Keratinocyte (primary cell): ENCODE data around the gene PIEZO1. TPM values are rescaled to one million over a fixed set of nuclear protein-coding genes. Genes with fewer than 3 reads are reported as not detected.

Source experiments
- DNase-seq: peaks from one replicate; pipeline ENCODE4 v3.0.0-alpha.2; 2011; ENCODE audit warnings: low read depth, missing footprints, low spot score
- FAIRE-seq: peaks from 2 replicates; lab custom pipeline; 2011; peaks lifted over from hg19 to GRCh38; lab: Jason Lieb, UNC
- H2AFZ ChIP-seq: 2 replicates; pipeline ENCODE4 v1.6.0; 2012; ENCODE audit warnings: low read length, control low read depth, inconsistent platforms; ENCODE audit not compliant: control insufficient read depth
- H3K27ac ChIP-seq: 2 replicates; pipeline ENCODE4 v1.5.1; 2011; ENCODE audit warnings: low read length; ENCODE audit not compliant: control insufficient read depth, insufficient read depth
- H3K27me3 ChIP-seq: 3 replicates; pipeline ENCODE4 v1.6.0; 2011; ENCODE audit warnings: low read length; ENCODE audit not compliant: control insufficient read depth, insufficient read depth; ENCODE audit errors: extremely low read depth
- H3K36me3 ChIP-seq, 2 experiments: 2 replicates in 1 of 2; 3 replicates in 1 of 2; pipeline ENCODE4 v1.5.1; 2011; ENCODE audit warnings: low read length in 2 of 2, mild to moderate bottlenecking in 1 of 2; ENCODE audit not compliant: control insufficient read depth in 2 of 2, insufficient read depth in 2 of 2; ENCODE audit errors: extremely low read depth in 1 of 2
- H3K4me1 ChIP-seq: 3 replicates; pipeline ENCODE4 v1.5.1; 2011; ENCODE audit warnings: low read length; ENCODE audit not compliant: control insufficient read depth, insufficient read depth; ENCODE audit errors: extremely low read depth
- H3K4me2 ChIP-seq: 3 replicates; pipeline ENCODE4 v1.6.0; 2011; ENCODE audit warnings: low read depth, low read length; ENCODE audit not compliant: control insufficient read depth, insufficient read depth; ENCODE audit errors: extremely low read depth
- H3K4me3 ChIP-seq, 3 experiments: fragments of 200-600 bp in 1 of 3; sonication (generic) in 1 of 3; 2 replicates in 2 of 3; 3 replicates in 1 of 3; pipeline ENCODE4 v1.5.1; 2011 to 2016; ENCODE audit warnings: low read length in 3 of 3, mild to moderate bottlenecking in 3 of 3, control low read depth in 2 of 3, inconsistent platforms in 1 of 3, low read depth in 1 of 3, mixed read lengths in 1 of 3, mixed run types in 1 of 3, moderate library complexity in 1 of 3; ENCODE audit not compliant: control insufficient read depth in 2 of 3, insufficient read depth in 2 of 3; ENCODE audit errors: extremely low read depth in 1 of 3
- H3K79me2 ChIP-seq: 2 replicates; pipeline ENCODE4 v1.6.0; 2012; ENCODE audit warnings: low read length; ENCODE audit not compliant: control insufficient read depth, insufficient read depth
- H3K9ac ChIP-seq: 3 replicates; pipeline ENCODE4 v1.6.0; 2011; ENCODE audit warnings: low read length; ENCODE audit not compliant: control insufficient read depth, insufficient read depth; ENCODE audit errors: extremely low read depth
- H3K9me1 ChIP-seq: 3 replicates; pipeline ENCODE4 v1.6.0; 2011; ENCODE audit warnings: low read length; ENCODE audit not compliant: control insufficient read depth, insufficient read depth; ENCODE audit errors: extremely low read depth
- H3K9me3 ChIP-seq: 2 replicates; pipeline ENCODE4 v1.5.1; 2012; ENCODE audit warnings: low read depth, low read length; ENCODE audit not compliant: control insufficient read depth
- H4K20me1 ChIP-seq: 3 replicates; pipeline ENCODE4 v1.6.0; 2011; ENCODE audit warnings: low read length; ENCODE audit not compliant: control insufficient read depth, insufficient read depth; ENCODE audit errors: extremely low read depth
- EZH2 ChIP-seq: IDR thresholded peaks from one replicate; pipeline ENCODE4 v1.6.1; 2012; ENCODE audit warnings: inconsistent platforms, mild to moderate bottlenecking, low read length, moderate library complexity
- dilution Hi-C: fragments of 300-500 bp; cut with MboI; formaldehyde crosslinking; loops from one replicate; pipeline ENCODE4 v1.7.0; 2020; ENCODE audit warnings: low sequenced_read_pairs; ENCODE audit not compliant: extremely low pct_ligation_motif_present
- polyA plus RNA-seq, 5 experiments: library from polyadenylated mRNA; depleted of rRNA in 3 of 5; stranded (reverse) in 3 of 5; stranded (forward) in 1 of 5; unstranded in 1 of 5; fragments of >200 nt; gene quantifications; 1 replicate in 1 of 5; 2 replicates in 3 of 5; 3 replicates in 1 of 5; pipeline versions ENCODE4 v1.2.1 to v1.2.3, GENCODE V29; 2011 to 2012; ENCODE audit warnings: missing spikeins in 2 of 5, low read depth in 1 of 5, low replicate concordance in 1 of 5
- TF ChIP-seq, protein P1 (sequence below), 3 experiments: IDR thresholded peaks in 1 of 3; conservative IDR thresholded peaks in 1 of 3; optimal IDR thresholded peaks in 1 of 3; 2 replicates in 2 of 3; 3 replicates in 1 of 3; pipeline versions ENCODE3 to v1.5.1; 2011; ENCODE audit warnings: low read length in 3 of 3, mild to moderate bottlenecking in 3 of 3, moderate library complexity in 2 of 3, control low read depth in 1 of 3, inconsistent platforms in 1 of 3; ENCODE audit not compliant: insufficient read depth in 2 of 3; ENCODE audit errors: extremely low read depth in 1 of 3

Gene PIEZO1
- polyA plus RNA-seq, 1 donor (not counting 4 experiments of a cell fraction or from before 2014, with no cell fraction given): 62.8 TPM

DNA sequence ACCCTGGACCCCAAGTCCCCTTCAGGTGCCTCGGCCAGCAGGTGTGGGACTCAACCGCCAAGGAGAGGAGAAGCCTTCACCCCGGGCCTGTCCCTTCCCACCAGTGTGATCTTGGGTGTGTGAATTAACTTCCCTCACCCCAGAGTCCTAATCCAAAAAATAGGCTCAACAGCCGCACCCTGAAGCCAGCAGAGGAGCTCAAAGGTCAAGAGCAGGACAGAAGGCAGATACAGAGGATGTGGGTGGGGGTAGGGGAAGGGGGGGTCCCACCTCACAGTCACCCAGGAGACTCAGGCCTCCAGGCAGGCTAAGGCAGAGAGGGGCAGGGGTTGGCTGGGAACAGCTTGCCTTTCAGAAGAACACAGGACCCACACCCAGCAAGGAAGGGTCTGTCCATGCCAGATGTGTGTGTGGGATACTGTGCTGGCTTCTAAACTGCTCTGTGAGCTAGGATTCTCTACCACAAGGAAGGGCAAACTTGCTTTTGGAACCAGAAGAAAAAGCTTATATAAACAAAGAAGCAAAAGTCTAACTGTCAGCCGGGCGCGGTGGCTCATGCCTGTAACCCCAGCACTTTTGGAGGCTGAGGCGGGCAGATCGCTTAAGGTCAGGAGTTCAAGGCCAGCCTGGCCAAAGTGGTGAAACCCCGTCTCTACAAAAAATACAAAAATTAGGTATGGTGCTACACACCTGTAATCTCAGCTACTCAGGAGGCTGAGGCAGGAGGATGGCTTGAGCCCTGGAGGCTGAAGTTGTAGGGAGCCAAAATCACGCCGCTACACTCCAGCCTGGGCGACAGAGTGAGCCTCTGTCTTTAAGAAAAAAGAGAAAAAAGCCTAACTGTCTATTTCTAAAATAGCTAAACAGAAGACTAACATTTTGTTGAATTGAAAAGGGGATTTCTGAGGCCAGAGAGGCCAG is 4.6 kb downstream of the PIEZO1 start:
- Histone ChIP-seq H3K36me3 (peaks cover 9 to 14% of the 10 kb centered on the region in 2 experiments), H3K27ac (no peak overlapping the region), H2AFZ (no peak overlapping the region), H3K4me3 (peak overlapping the region in 2 of 3 experiments; percentile 1 to 25), H4K20me1 (peaks cover 47% of the 10 kb centered on the region), H3K27me3 (no peaks in the 10 kb centered on the region), H3K9me3 (no peaks in the 10 kb centered on the region), H3K4me2 (peak overlapping the region; percentile 100), H3K9me1 (no peaks in the 10 kb centered on the region), H3K4me1 (peaks cover 35% of the 10 kb centered on the region), H3K9ac (peak overlapping the region; percentile 3), H3K79me2 (peaks cover 92% of the 10 kb centered on the region)
- TF ChIP-seq, protein P1, sequence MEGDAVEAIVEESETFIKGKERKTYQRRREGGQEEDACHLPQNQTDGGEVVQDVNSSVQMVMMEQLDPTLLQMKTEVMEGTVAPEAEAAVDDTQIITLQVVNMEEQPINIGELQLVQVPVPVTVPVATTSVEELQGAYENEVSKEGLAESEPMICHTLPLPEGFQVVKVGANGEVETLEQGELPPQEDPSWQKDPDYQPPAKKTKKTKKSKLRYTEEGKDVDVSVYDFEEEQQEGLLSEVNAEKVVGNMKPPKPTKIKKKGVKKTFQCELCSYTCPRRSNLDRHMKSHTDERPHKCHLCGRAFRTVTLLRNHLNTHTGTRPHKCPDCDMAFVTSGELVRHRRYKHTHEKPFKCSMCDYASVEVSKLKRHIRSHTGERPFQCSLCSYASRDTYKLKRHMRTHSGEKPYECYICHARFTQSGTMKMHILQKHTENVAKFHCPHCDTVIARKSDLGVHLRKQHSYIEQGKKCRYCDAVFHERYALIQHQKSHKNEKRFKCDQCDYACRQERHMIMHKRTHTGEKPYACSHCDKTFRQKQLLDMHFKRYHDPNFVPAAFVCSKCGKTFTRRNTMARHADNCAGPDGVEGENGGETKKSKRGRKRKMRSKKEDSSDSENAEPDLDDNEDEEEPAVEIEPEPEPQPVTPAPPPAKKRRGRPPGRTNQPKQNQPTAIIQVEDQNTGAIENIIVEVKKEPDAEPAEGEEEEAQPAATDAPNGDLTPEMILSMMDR (optimal IDR thresholded peaks at IDR 0.05 in 1 of 3, IDR thresholded peaks at IDR 0.05 in 1 of 3, conservative IDR thresholded peaks at IDR 0.05 in 1 of 3; ENCODE audit: extremely low read depth in 1 of 3, insufficient read depth in 2 of 3, low read length in 3 of 3): no peak
- TF ChIP-seq EZH2: no peak
- no peak for FAIRE-seq
- no peak for DNase-seq
- dilution Hi-C loops: no loop called here

DNA sequence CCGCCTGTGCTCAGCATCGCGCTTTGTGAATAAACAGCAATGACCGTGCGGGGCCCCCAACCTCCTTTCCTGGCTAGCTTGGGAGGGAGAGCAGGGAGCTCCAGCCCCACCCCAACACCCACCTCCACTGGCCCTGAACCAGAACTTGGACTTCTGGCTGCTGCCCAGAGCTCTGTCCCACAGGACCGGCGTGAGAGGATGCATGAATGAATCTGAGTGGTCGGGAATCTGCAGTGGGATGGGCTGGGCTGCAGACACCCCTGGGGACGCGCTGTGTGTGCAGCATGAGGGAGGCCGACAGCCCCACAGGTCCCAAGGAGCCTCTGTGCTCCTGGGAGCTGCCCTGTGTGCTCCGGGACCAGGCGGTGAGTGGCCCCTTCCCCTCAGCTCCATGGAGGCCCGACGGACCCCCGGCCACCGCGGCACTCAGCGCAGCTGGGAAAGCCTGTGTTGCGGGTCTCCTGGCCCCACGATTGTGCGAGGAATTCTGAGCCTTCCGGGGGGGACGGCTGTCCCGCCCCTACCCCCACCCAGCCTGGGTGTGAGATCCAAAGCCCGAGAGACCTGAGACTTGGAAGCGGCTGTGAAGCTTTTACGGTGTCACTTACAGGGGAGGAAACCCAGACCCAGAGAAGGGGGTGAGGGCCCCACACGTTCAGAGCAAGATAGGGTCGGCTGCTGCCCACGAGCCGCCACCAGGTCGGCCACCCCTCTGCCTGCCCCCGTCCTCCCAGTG is 5.4 kb downstream of the PIEZO1 start:
- no peaks in the 10 kb centered on the region for H3K9me1 ChIP-seq
- no peak for TF ChIP-seq EZH2
- TF ChIP-seq, protein P1 (optimal IDR thresholded peaks at IDR 0.05 in 1 of 3, IDR thresholded peaks at IDR 0.05 in 1 of 3, conservative IDR thresholded peaks at IDR 0.05 in 1 of 3; ENCODE audit: extremely low read depth in 1 of 3, insufficient read depth in 2 of 3, low read length in 3 of 3): no peak
- DNase-seq (no peak), FAIRE-seq (no peak)
- no peaks in the 10 kb centered on the region for H3K9me3 ChIP-seq
- no peak overlapping the region for H3K4me3 ChIP-seq
- H3K4me1 ChIP-seq: peaks cover 35% of the 10 kb centered on the region
- no peaks in the 10 kb centered on the region for H3K27me3 ChIP-seq
- H3K79me2 ChIP-seq: peaks cover 97% of the 10 kb centered on the region
- H2AFZ ChIP-seq: no peak overlapping the region
- no peak overlapping the region for H3K4me2 ChIP-seq
- H4K20me1 ChIP-seq: peaks cover 47% of the 10 kb centered on the region
- no peak overlapping the region for H3K27ac ChIP-seq
- H3K9ac ChIP-seq: no peak overlapping the region
- dilution Hi-C loops: no loop called here
- H3K36me3 ChIP-seq: peaks cover 14 to 19% of the 10 kb centered on the region in 2 experiments
